HL-60 (cell line): Measurements from ENCODE around the gene ZNF280D.
"Not testable (repeated sequence)": the region's sequence is repeated elsewhere in the genome, so short reads cannot be mapped to it uniquely, and the experiment has no call there.

ENCODE experiments used
- GABPA ChIP-seq: IDR thresholded peaks from 2 replicates; pipeline ENCODE4 v1.6.1; 2012; ENCODE audit warnings: low read depth
- POLR2AphosphoS5 ChIP-seq: IDR thresholded peaks from 2 replicates; pipeline ENCODE4 v1.6.1; 2012; ENCODE audit warnings: low read depth
- SPI1 ChIP-seq: IDR thresholded peaks from 2 replicates; pipeline ENCODE4 v1.6.1; 2012; ENCODE audit warnings: low read depth, mild to moderate bottlenecking, borderline replicate concordance
- TF ChIP-seq, protein P1 (sequence below): IDR thresholded peaks from one replicate; pipeline ENCODE4 v1.5.1; 2011; ENCODE audit warnings: low read length, control low read depth, inconsistent platforms; ENCODE audit not compliant: insufficient read depth
- TF ChIP-seq, protein P2 (sequence below): IDR thresholded peaks from 2 replicates; pipeline ENCODE4 v1.6.1; 2012; ENCODE audit warnings: low read depth; ENCODE audit not compliant: insufficient replicate concordance

DNA sequence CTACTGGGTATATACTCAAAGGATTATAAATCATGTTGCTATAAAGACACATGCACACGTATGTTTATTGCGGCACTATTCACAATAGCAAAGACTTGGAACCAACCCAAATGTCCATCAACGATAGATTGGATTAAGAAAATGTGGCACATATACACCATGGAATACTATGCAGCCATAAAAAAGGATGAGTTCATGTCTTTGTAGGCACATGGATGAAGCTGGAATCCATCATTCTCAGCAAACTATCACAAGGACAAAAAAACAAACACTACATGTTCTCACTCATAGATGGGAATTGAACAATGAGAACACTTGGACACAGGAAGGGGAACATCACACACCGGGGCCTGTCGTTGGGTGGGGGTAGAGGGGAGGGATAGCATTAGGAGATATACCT lies 23.8 kb downstream of the ZNF280D start:
- not testable (repeated sequence) for TF ChIP-seq GABPA, POLR2AphosphoS5, SPI1
- TF ChIP-seq, protein P1, sequence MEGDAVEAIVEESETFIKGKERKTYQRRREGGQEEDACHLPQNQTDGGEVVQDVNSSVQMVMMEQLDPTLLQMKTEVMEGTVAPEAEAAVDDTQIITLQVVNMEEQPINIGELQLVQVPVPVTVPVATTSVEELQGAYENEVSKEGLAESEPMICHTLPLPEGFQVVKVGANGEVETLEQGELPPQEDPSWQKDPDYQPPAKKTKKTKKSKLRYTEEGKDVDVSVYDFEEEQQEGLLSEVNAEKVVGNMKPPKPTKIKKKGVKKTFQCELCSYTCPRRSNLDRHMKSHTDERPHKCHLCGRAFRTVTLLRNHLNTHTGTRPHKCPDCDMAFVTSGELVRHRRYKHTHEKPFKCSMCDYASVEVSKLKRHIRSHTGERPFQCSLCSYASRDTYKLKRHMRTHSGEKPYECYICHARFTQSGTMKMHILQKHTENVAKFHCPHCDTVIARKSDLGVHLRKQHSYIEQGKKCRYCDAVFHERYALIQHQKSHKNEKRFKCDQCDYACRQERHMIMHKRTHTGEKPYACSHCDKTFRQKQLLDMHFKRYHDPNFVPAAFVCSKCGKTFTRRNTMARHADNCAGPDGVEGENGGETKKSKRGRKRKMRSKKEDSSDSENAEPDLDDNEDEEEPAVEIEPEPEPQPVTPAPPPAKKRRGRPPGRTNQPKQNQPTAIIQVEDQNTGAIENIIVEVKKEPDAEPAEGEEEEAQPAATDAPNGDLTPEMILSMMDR, result not testable (repeated sequence)
- TF ChIP-seq, protein P2, sequence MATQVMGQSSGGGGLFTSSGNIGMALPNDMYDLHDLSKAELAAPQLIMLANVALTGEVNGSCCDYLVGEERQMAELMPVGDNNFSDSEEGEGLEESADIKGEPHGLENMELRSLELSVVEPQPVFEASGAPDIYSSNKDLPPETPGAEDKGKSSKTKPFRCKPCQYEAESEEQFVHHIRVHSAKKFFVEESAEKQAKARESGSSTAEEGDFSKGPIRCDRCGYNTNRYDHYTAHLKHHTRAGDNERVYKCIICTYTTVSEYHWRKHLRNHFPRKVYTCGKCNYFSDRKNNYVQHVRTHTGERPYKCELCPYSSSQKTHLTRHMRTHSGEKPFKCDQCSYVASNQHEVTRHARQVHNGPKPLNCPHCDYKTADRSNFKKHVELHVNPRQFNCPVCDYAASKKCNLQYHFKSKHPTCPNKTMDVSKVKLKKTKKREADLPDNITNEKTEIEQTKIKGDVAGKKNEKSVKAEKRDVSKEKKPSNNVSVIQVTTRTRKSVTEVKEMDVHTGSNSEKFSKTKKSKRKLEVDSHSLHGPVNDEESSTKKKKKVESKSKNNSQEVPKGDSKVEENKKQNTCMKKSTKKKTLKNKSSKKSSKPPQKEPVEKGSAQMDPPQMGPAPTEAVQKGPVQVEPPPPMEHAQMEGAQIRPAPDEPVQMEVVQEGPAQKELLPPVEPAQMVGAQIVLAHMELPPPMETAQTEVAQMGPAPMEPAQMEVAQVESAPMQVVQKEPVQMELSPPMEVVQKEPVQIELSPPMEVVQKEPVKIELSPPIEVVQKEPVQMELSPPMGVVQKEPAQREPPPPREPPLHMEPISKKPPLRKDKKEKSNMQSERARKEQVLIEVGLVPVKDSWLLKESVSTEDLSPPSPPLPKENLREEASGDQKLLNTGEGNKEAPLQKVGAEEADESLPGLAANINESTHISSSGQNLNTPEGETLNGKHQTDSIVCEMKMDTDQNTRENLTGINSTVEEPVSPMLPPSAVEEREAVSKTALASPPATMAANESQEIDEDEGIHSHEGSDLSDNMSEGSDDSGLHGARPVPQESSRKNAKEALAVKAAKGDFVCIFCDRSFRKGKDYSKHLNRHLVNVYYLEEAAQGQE, result not testable (repeated sequence)
